T1000 (cell line): ENCODE measurements around the gene SPTB.
A peak's percentile ranks its signal among the peaks of the same experiment; 100 is the strongest.

Experiments used
- DNase-seq: peaks from one replicate; lab custom pipeline; 2025; ENCODE audit warnings: mixed read lengths; lab: John Stamatoyannopoulos, UW

Gene SPTB

GRCh38 chr14:64708148-64709004 is 171.3 kb downstream of the SPTB start:
- no peak for DNase-seq

- DNase-seq, result no peak
Measured at GRCh38 chr14:64707661-64708060, 172.0 kb downstream of the SPTB start.

DNA sequence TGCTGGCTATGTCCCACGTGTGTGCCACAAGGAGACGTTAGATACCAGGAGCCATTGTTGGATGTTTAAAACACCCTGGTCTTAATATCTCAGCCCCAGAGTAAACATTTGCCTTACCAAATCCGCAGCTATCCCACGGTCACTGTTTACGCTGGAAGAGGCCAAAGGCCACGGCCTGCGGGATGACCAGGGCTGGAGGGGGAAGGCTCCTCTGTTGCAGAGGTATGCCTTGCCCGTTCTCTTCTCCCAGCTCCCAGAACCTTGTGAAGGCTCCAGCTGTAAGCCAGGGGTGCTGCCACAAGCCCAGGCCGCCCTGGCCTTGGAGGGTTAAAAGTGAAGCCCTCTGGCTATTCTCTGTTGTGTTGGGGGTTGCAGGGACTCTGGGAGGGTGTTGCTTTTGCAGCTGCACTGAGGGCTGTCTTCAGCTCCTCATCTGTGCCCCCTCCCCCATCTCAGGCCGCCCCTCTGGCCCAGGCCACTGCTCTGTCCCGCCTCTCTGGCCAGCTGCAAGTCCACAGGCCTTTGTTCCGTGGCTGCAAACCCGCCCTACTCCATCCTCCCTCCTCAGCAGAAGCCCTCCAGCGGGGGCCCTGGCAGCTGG is 173.0 kb downstream of the SPTB start:
- DNase-seq, result no peak

DNA sequence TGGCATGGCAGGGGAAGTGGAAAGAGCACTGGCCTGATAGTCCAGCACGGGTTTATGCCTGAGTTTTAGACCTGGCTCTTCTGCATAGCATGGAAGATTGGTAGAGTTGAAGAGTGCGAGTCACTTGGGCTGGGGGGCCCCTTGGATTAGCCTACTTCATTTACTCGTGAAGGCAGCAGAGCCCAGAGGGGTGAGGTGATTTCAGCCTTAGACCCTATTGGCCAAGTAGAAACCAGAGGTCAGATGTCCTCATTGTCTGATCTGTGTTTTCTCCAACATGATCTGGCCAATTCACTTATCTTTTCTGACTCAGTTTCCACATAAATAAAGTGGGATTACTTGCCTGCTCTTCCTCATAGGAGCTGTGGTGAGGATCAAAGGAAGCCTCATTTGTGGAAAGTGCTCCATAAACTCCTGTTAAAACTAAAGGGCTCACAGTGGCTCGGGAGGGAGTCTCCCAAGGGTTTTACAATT is 173.6 kb downstream of the SPTB start:
- no peak for DNase-seq

GRCh38 chr14:64705381-64706118 is 174.2 kb downstream of the SPTB start:
- no peak for DNase-seq

DNA sequence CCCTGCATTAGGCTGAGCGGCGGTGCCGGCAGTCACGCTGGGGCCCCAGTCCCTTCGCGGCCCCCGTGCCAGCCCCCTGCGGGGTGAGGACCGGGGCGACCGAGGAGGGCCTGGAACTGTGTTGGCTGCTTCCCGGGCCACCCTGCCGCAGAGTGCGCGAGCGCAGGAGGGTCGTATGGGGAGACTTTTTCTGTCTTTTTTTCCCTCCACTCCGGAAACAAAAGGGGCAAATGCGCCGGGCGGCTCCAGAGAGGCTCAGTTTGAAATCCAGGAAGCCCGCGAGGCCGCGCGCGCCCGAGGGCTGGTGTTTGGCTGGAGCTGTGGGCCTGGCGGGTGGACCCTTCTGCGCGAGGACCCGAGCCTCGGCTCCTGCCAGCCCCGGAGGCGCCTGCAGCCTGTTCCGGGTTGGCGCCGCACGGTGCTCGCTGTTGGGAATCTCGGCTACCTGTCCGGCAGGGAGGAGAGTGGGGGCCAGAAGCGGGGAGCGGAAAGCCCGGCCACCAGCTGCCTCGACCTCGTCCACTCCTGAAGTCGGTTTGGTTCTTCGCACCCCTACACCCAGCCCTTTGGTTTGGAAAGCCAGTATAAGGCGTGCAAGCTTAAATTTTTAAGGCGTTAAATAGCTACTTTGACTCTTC is 174.8 kb downstream of the SPTB start:
- DNase-seq, result no peak

DNA sequence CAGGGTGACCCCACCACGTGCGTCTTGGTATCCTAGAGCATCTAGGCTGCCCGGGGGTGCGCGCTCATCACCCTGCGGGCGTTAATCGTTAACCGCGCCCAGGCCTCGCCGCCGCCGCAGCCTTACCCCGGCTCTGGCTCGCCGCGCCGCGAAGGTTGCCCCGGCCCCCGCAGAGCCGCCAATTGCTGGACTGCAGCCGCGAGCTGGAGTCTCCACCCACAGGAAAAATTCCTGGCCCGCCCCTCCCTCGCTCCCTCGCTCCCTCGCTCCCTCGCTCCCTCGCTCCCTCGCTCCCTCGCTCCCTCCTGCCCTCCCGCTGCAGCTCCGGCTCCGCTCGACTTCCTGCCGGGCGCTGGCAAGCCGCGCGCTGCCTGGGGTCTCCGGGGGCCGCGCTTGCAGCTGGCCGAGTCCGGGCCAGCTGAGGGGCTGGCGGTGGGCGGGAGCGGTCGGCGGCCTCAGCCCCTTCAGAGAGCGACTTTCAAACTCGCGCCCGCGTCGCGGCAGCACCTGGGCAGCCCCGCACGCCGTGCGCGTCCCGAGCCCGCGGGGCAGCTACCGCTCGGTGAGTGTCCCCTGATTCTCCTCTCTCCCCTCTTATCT is 175.5 kb downstream of the SPTB start, which contains the start of gene PLEKHG3:
TSS of gene PLEKHG3 (plus strand) at position 282 of the 600 bp plus-strand sequence. CDS start 23,208 bp downstream, outside the sequence.
- DNase-seq, result peak; percentile 61

- no peak for DNase-seq
Measured at GRCh38 chr14:64703395-64704142, 176.1 kb downstream of the SPTB start.

- no peak for DNase-seq
Measured at GRCh38 chr14:64702493-64703394, 177.0 kb downstream of the SPTB start.

- no peak for DNase-seq
Measured at GRCh38 chr14:64701660-64702059, 178.0 kb downstream of the SPTB start.

GRCh38 chr14:64700894-64701293 is 178.8 kb downstream of the SPTB start:
- DNase-seq, result no peak

- no peak for DNase-seq
Measured at GRCh38 chr14:64700290-64700689, 179.4 kb downstream of the SPTB start.

- DNase-seq, result no peak
Measured at GRCh38 chr14:64698903-64699302, 180.8 kb downstream of the SPTB start.

- DNase-seq, result no peak
Measured at GRCh38 chr14:64696355-64696857, 183.3 kb downstream of the SPTB start.
